Measurements from ENCODE around the gene USP7. TPM values are rescaled to one million over a fixed set of nuclear protein-coding genes. Genes with fewer than 3 reads are reported as not detected.

The USP7 gene
- total RNA-seq, 1 donor from 2014 or later: 55.3 TPM

DNA sequence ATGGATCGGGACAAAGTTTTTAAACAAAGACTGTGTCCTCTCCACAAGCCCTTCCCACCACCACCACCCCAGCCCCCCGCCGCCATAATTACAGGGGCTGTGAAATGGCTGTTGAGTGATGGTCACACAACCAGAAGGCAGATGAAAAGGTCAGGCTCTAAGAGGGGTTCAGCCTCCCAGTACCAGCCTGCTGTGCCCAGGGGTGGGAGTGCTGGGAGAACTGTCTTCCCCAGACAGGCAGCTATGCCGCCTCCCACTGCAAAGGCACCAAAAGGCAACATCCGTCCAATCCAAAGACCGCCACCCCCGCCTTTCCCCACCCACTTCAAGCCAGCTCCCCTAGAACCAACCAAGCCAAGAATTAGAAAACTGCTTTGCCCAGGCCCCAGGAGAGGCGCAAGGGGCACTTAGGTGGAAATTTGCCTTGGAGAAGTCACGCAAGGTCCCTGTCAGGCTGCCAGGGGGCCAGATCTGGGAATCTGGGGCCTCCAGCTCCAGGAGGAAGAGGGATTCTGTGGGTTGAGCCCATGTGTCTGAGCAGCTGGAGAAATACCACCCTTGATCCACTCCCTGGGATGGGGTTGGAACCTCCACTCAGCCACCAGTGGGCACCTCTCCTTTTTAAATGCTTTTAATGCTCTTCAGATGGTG is 109.3 kb downstream of the USP7 start:
- TF ChIP-seq, protein P1, sequence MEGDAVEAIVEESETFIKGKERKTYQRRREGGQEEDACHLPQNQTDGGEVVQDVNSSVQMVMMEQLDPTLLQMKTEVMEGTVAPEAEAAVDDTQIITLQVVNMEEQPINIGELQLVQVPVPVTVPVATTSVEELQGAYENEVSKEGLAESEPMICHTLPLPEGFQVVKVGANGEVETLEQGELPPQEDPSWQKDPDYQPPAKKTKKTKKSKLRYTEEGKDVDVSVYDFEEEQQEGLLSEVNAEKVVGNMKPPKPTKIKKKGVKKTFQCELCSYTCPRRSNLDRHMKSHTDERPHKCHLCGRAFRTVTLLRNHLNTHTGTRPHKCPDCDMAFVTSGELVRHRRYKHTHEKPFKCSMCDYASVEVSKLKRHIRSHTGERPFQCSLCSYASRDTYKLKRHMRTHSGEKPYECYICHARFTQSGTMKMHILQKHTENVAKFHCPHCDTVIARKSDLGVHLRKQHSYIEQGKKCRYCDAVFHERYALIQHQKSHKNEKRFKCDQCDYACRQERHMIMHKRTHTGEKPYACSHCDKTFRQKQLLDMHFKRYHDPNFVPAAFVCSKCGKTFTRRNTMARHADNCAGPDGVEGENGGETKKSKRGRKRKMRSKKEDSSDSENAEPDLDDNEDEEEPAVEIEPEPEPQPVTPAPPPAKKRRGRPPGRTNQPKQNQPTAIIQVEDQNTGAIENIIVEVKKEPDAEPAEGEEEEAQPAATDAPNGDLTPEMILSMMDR (IDR thresholded peaks at IDR 0.05): no peak
- DNase-seq (ENCODE audit: low spot score in 2 of 2): no peak

DNA sequence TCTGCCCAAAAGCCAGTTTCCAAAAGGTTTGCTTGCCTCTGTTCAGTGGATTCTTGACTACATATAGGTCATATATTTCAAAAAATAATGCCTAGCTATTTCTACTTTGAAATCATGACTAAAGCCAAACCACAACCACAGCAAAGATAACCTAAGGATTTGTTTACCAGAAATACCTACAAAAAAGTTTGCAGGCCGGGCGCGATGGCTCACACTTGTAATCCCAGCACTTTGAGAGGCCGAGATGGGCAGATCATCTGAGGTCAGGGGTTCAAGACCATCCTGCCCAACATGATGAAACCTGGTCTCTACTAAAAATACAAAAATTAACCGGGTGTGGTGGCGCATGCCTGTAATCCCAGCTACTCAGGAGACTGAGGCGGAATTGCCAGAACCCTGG is 110.1 kb downstream of the USP7 start:
- Histone ChIP-seq H3K4me3 (no peak overlapping the region), H3K9me3 (no peaks in the 10 kb centered on the region), H3K36me3 (peaks cover 50 to 70% of the 10 kb centered on the region in 2 donors), H3K27ac (no peak overlapping the region), H3K4me1 (peaks cover 0 to 6% of the 10 kb centered on the region in 2 donors), H3K27me3 (no peaks in the 10 kb centered on the region)
- intact Hi-C loops (cut with DNase I): no loop called here
- TF ChIP-seq, protein P1 (IDR thresholded peaks at IDR 0.05): no peak
- DNase-seq (ENCODE audit: low spot score in 2 of 2): no peak

More for the DNA sequence above, 109.3 kb downstream of the USP7 start:
- Histone ChIP-seq H3K4me3 (no peak overlapping the region), H3K27ac (peak overlapping the region; percentile 3 to 13), H3K9me3 (no peaks in the 10 kb centered on the region), H3K4me1 (peaks cover 0 to 6% of the 10 kb centered on the region in 2 donors), H3K27me3 (no peaks in the 10 kb centered on the region), H3K36me3 (peaks cover 48 to 70% of the 10 kb centered on the region in 2 donors)
- intact Hi-C loops (cut with DNase I): no loop called here

DNA sequence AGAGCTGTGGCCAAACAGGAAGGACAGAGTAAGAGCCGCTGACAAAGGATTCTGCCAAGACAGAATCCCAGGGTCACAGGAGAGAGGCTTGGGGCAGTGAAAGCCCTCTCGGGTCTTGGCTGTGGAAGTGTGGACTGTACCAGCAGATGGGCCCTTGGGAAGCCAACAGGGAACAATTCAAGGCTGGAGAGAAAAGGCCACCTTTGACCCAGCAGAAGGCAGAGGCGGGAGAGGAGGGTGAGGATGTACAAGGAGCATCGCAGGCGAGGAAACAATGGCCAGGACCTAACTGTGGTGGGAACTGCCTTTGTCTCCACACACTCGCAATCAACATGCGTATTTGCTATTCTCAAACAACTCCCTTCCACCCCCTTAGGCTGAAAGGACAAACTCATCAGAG is 110.6 kb downstream of the USP7 start:
- H3K27ac ChIP-seq: no peak overlapping the region
- intact Hi-C loops (cut with DNase I): no loop called here
- no peak for DNase-seq (ENCODE audit: low spot score in 2 of 2)
- no peaks in the 10 kb centered on the region for H3K27me3 ChIP-seq
- H3K4me3 ChIP-seq: no peak overlapping the region
- TF ChIP-seq, protein P1 (IDR thresholded peaks at IDR 0.05): no peak
- H3K36me3 ChIP-seq: peaks cover 51 to 70% of the 10 kb centered on the region in 2 donors
- no peaks in the 10 kb centered on the region for H3K9me3 ChIP-seq
- H3K4me1 ChIP-seq: peaks cover 0 to 6% of the 10 kb centered on the region in 2 donors

DNA sequence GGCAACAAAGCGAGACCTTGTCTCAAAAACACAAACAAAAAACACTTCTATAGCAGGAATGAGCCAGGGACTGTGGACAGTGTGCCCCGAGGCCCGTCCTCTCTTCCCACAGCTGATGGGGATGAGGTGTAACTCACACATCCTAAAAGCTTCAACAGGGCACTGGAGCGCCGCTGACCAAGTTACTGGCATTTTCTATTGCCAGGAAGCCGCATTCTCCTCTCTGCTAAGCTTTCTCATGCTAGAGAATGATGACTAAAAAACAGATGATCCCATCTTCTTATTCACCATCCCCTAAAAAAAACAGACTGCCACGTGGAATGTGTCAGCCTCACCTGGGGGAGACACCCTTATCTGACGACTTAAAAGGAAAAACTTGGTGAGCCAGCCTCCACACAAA is 111.2 kb downstream of the USP7 start:
- H3K4me3 ChIP-seq: no peak overlapping the region
- peak in 1 of 2 donors; percentile 44 for DNase-seq (ENCODE audit: low spot score in 2 of 2)
- H3K27ac ChIP-seq: no peak overlapping the region
- H3K27me3 ChIP-seq: no peaks in the 10 kb centered on the region
- peaks cover 0 to 6% of the 10 kb centered on the region in 2 donors for H3K4me1 ChIP-seq
- no peaks in the 10 kb centered on the region for H3K9me3 ChIP-seq
- TF ChIP-seq, protein P1 (IDR thresholded peaks at IDR 0.05): no peak
- peaks cover 48 to 72% of the 10 kb centered on the region in 2 donors for H3K36me3 ChIP-seq
- intact Hi-C loops (cut with DNase I): no loop called here

DNA sequence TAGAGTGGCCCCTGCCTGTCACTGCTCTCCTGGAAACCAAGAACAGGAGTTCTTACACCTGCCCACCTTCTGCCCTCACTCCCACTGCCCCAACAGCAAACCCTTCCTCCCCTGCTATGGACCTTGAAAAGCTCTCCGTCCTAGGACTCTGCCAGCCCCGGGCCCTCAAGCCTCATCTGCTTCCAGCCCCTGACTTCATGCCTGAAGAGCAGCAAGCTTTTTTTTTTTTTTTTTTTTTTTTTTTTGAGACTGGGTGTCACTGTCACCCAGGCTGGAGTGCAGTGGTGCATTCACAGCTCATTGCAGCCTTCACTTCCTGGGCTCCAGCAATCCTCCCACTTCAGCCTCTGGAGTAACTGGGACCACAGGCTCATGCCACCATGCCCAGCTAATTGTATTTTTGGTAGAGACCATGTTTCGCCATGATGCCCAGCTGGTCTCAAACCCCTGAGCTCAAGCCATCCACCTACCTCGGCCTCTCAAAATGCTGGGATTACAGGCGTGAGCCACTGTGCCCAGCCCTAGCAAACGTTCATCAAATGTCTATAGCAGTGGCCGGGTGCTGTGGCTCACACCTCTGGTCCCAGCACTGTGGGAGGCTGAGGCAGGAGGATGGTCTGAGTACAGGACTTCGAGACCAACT is 111.8 kb downstream of the USP7 start:
- H3K36me3 ChIP-seq: peaks cover 47 to 73% of the 10 kb centered on the region in 2 donors
- TF ChIP-seq, protein P1 (IDR thresholded peaks at IDR 0.05): no peak
- H3K9me3 ChIP-seq: no peaks in the 10 kb centered on the region
- peaks cover 0 to 6% of the 10 kb centered on the region in 2 donors for H3K4me1 ChIP-seq
- H3K27ac ChIP-seq: no peak overlapping the region
- peak in 1 of 2 donors; percentile 52 for DNase-seq (ENCODE audit: low spot score in 2 of 2)
- intact Hi-C loops (cut with DNase I): no loop called here
- H3K4me3 ChIP-seq: no peak overlapping the region
- no peaks in the 10 kb centered on the region for H3K27me3 ChIP-seq

Data from ascending aorta (tissue), 2 donors.